T-cell (primary cell): ENCODE results near the gene PRKCQ. TPM values are rescaled to one million over a fixed set of nuclear protein-coding genes. Genes with fewer than 3 reads are reported as not detected.

ENCODE experiments used
- ATAC-seq, 4 experiments: fragments of 200-7000 bp in 3 of 4; fragments of 150-1000 bp in 1 of 4; cut with Tn5 transposase; replicated peaks in 1 of 4; 1 replicate in 3 of 4; 2 replicates in 1 of 4; pipeline ENCODE4 v1.10.0; 2021; ENCODE audit warnings: moderate library complexity in 3 of 4, mild to moderate bottlenecking in 2 of 4, moderate number of reproducible peaks in 1 of 4
- CTCF ChIA-PET, 2 donors: fragments of 300-600 bp; sonication (Branson Sonifier 250); formaldehyde crosslinking; loops; one replicate each; lab custom pipeline; 2022; ENCODE audit warnings: antibody characterized with exemption in 2 of 2; lab: Charles Lee
- POLR2A ChIA-PET, 2 donors: fragments of 300-600 bp; sonication (Branson Sonifier 250); formaldehyde crosslinking; loops; one replicate each; lab custom pipeline; 2022; ENCODE audit warnings: antibody characterized with exemption in 2 of 2; lab: Charles Lee
- DNase-seq, 35 experiments: peaks; one replicate each; pipeline versions ENCODE4 v3.0.0 to v3.0.0-alpha.2; 2013 to 2023
- H3K27ac ChIP-seq: one replicate; pipeline ENCODE4 v1.5.1; 2013; ENCODE audit warnings: low read length
- H3K27me3 ChIP-seq, 2 experiments: replicated peaks in 1 of 2; 1 replicate in 1 of 2; 2 replicates in 1 of 2; pipeline versions ENCODE4 v1.6.1 to v1.7.0; 2013; ENCODE audit warnings: low read length in 1 of 2, mixed read lengths in 1 of 2; ENCODE audit not compliant: control insufficient read depth in 2 of 2, insufficient read depth in 2 of 2; ENCODE audit errors: extremely low read depth in 1 of 2
- H3K36me3 ChIP-seq, 2 donors: 1 replicate in 1 of 2; 2 replicates in 1 of 2; pipeline versions ENCODE4 v1.6.1 to v1.7.0; 2013; ENCODE audit warnings: low read length in 1 of 2; ENCODE audit not compliant: control insufficient read depth in 2 of 2, insufficient read depth in 1 of 2; ENCODE audit errors: extremely low read depth in 1 of 2
- H3K4me1 ChIP-seq, 2 experiments: 1 replicate in 1 of 2; 2 replicates in 1 of 2; pipeline versions ENCODE4 v1.6.1 to v1.7.0; 2013; ENCODE audit warnings: low read length in 2 of 2, mixed read lengths in 1 of 2; ENCODE audit not compliant: insufficient read depth in 2 of 2, control insufficient read depth in 1 of 2; ENCODE audit errors: extremely low read depth in 1 of 2
- H3K4me3 ChIP-seq, 2 donors: 1 replicate in 1 of 2; 2 replicates in 1 of 2; pipeline versions ENCODE4 v1.5.1 to v1.7.0; 2013; ENCODE audit warnings: mild to moderate bottlenecking in 2 of 2, low read length in 1 of 2, moderate library complexity in 1 of 2; ENCODE audit not compliant: control insufficient read depth in 1 of 2; ENCODE audit errors: extremely low read depth in 1 of 2
- H3K9me3 ChIP-seq: 2 replicates; pipeline ENCODE4 v1.7.0; 2013
- H3K27ac Mint-ChIP-seq, 2 donors: one replicate each; pipeline ENCODE4 v1.8.0; 2020 to 2021; ENCODE audit warnings: mild to moderate bottlenecking in 2 of 2, mixed read lengths in 2 of 2
- H3K27me3 Mint-ChIP-seq, 2 donors: one replicate each; pipeline ENCODE4 v1.8.0; 2021 to 2022; ENCODE audit warnings: mixed read lengths in 2 of 2
- H3K36me3 Mint-ChIP-seq: one replicate; pipeline ENCODE4 v1.8.0; 2021; ENCODE audit warnings: mixed read lengths
- H3K4me1 Mint-ChIP-seq, 3 donors: one replicate each; pipeline ENCODE4 v1.8.0; 2020 to 2022; ENCODE audit warnings: mixed read lengths in 3 of 3, mild to moderate bottlenecking in 1 of 3
- H3K4me3 Mint-ChIP-seq, 3 donors: one replicate each; pipeline ENCODE4 v1.8.0; 2020 to 2022; ENCODE audit warnings: mild to moderate bottlenecking in 3 of 3, mixed read lengths in 3 of 3, moderate library complexity in 3 of 3
- H3K9me3 Mint-ChIP-seq, 3 donors: one replicate each; pipeline ENCODE4 v1.8.0; 2020 to 2022; ENCODE audit warnings: mixed read lengths in 3 of 3
- WGBS: methylation state at CpG from one replicate; pipeline ENCODE4 v1.1.5; 2013; ENCODE audit warnings: missing lambda C conversion rate; ENCODE audit not compliant: insufficient coverage; 5-methylcytosine and 5-hydroxymethylcytosine counted together
- total RNA-seq, 35 experiments: library from RNA in 6 of 35; stranded (reverse) in 6 of 35; fragments of 120-200 nt in 1 of 35; gene quantifications; one replicate each; pipeline versions ENCODE4 v1.2.1 to v1.2.4 and lab custom pipeline; 2013 to 2026

The PRKCQ gene
- total RNA-seq, 5 donors from 2014 or later (not counting 1 experiment from before 2014, with no cell fraction given) = 60.3 to 67.4 (median 61.6) TPM

- no peaks in the 10 kb centered on the region for H3K9me3 Mint-ChIP-seq
- no peaks in the 10 kb centered on the region for H3K9me3 ChIP-seq
- peaks cover 17% of the 10 kb centered on the region for H3K36me3 Mint-ChIP-seq
- ChIA-PET CTCF (interaction anchor here (0.7 to 2.9 kb wide), 13 partner anchors 11 to 133 kb away, joined by 3 to 28 read pairs (median 3); no protein-coding TSS in a partner anchor), POLR2A (interaction anchor here (0.5 to 1.3 kb wide), 5 partner anchors 12 to 172 kb away, joined by 3 to 4 read pairs (median 4); no protein-coding TSS in a partner anchor)
- no peaks in the 10 kb centered on the region for H3K27me3 ChIP-seq
- no peaks in the 10 kb centered on the region for H3K27me3 Mint-ChIP-seq
- peak overlapping the region; percentile 88 to 93 for H3K4me3 ChIP-seq
- peak overlapping the region; percentile 88 to 92 (median 91) for H3K4me3 Mint-ChIP-seq
- DNase-seq = peak in 20 of 35 experiments; percentile 28 to 64 (median 46)
- H3K4me1 ChIP-seq = peaks cover 52% of the 10 kb centered on the region in 2 experiments
- peaks cover 0 to 2% of the 10 kb centered on the region in 2 donors for H3K36me3 ChIP-seq
- 0% methylated on average over 7 of the region's 11 CpGs for WGBS
- H3K4me1 Mint-ChIP-seq = peaks cover 61 to 85% (median 64%) of the 10 kb centered on the region in 3 donors
- peak overlapping the region; percentile 82 for H3K27ac ChIP-seq
- peak; percentile 40 to 46 (median 41) for ATAC-seq
- H3K27ac Mint-ChIP-seq = peak overlapping the region; percentile 92 to 96
These were observed 1.8 kb downstream of the PRKCQ start for GRCh38 chr10:6578251-6578771.

- DNase-seq = peak in 1 of 35 experiments; percentile 64
- Histone ChIP-seq H3K4me3 (peak overlapping the region in 1 of 2 donors; percentile 22), H3K9me3 (no peaks in the 10 kb centered on the region), H3K36me3 (peaks cover 0 to 2% of the 10 kb centered on the region in 2 donors), H3K27me3 (no peaks in the 10 kb centered on the region), H3K27ac (peak overlapping the region; percentile 82), H3K4me1 (peaks cover 35 to 48% of the 10 kb centered on the region in 2 experiments)
- ChIA-PET CTCF (interaction anchor here in 1 of 2 donors (2.4 to 2.9 kb wide), 2 partner anchors 25 to 46 kb away, joined by 12 to 28 read pairs; no protein-coding TSS in a partner anchor), POLR2A (interaction anchor here in 1 of 2 donors (1.1 kb wide), 1 partner anchor 66 kb away, joined by 4 read pairs; no protein-coding TSS in a partner anchor)
- no peaks in the 10 kb centered on the region for H3K9me3 Mint-ChIP-seq
- WGBS = 0% methylated on average over 3 of the region's 4 CpGs
- peak overlapping the region; percentile 66 to 78 (median 74) for H3K4me3 Mint-ChIP-seq
- H3K36me3 Mint-ChIP-seq = peaks cover 7% of the 10 kb centered on the region
- H3K27me3 Mint-ChIP-seq = no peaks in the 10 kb centered on the region
- no peak for ATAC-seq
- peak overlapping the region; percentile 80 to 82 for H3K27ac Mint-ChIP-seq
- H3K4me1 Mint-ChIP-seq = peaks cover 62 to 85% (median 65%) of the 10 kb centered on the region in 3 donors
These were observed 3.8 kb downstream of the PRKCQ start for GRCh38 chr10:6576326-6576725.

DNA sequence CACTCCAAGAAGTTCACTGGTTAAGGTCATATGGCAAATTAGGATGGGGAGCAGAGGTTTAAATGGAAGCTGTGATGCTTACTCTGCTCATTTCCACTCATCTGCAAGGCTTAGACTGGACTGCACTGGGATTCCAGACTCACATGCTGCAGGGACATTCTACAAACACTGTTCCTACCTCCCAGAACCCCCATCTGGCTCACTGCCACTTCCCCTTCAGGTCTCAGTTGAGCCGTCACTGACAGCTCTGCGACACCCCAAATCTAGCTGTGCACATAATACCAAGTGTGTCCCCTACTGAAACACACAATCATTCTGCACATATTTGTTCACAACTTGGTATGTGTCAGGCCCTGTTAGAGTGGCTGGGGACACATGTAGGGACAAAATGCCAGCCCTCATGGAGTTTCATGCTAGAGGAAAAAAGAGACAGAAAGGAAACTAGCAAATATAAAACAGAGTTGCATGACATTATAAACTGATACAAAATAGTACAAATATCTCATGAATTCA, 5.4 kb downstream of the PRKCQ start:
- POLR2A ChIA-PET = no interaction called here
- Mint-ChIP-seq H3K27me3 (no peaks in the 10 kb centered on the region), H3K4me3 (peak overlapping the region; percentile 32 to 74 (median 47)), H3K36me3 (peaks cover 19% of the 10 kb centered on the region), H3K27ac (peak overlapping the region; percentile 71 to 82), H3K9me3 (no peaks in the 10 kb centered on the region), H3K4me1 (peaks cover 76 to 94% (median 80%) of the 10 kb centered on the region in 3 donors)
- WGBS = 33% methylated on average over 1 of the region's 2 CpGs
- Histone ChIP-seq H3K27ac (peak overlapping the region; percentile 51), H3K4me1 (peaks cover 36 to 64% of the 10 kb centered on the region in 2 experiments), H3K36me3 (peaks cover 2 to 9% of the 10 kb centered on the region in 2 donors), H3K27me3 (no peaks in the 10 kb centered on the region), H3K4me3 (no peak overlapping the region), H3K9me3 (no peaks in the 10 kb centered on the region)
- ATAC-seq (no peak), DNase-seq (no peak)
- CTCF ChIA-PET = no interaction called here

GRCh38 chr10:6570893-6571292, 9.2 kb downstream of the PRKCQ start:
- Histone ChIP-seq H3K4me3 (no peak overlapping the region), H3K36me3 (peaks cover 2 to 27% of the 10 kb centered on the region in 2 donors), H3K27me3 (no peaks in the 10 kb centered on the region), H3K9me3 (no peaks in the 10 kb centered on the region), H3K27ac (no peak overlapping the region), H3K4me1 (peaks cover 20 to 84% of the 10 kb centered on the region in 2 experiments)
- WGBS = 95% methylated on average over 7 of the region's 11 CpGs
- no peaks in the 10 kb centered on the region for H3K27me3 Mint-ChIP-seq
- CTCF ChIA-PET = no interaction called here
- ATAC-seq (no peak), DNase-seq (no peak)
- H3K9me3 Mint-ChIP-seq = no peaks in the 10 kb centered on the region
- H3K4me3 Mint-ChIP-seq = peak overlapping the region in 1 of 3 donors; percentile 56
- POLR2A ChIA-PET = no interaction called here
- peaks cover 28% of the 10 kb centered on the region for H3K36me3 Mint-ChIP-seq
- H3K27ac Mint-ChIP-seq = peak overlapping the region; percentile 75 to 83
- H3K4me1 Mint-ChIP-seq = peaks cover 95 to 100% (median 96%) of the 10 kb centered on the region in 3 donors

GRCh38 chr10:6569259-6569658, 10.8 kb downstream of the PRKCQ start:
- ChIA-PET POLR2A (no interaction called here), CTCF (interaction anchor here in 1 of 2 donors (0.5 to 0.7 kb wide), 2 partner anchors 10 to 11 kb away, joined by 3 read pairs; no protein-coding TSS in a partner anchor)
- no peak for DNase-seq
- no peak for ATAC-seq
- H3K36me3 Mint-ChIP-seq = peaks cover 21% of the 10 kb centered on the region
- H3K4me1 ChIP-seq = peaks cover 21 to 72% of the 10 kb centered on the region in 2 experiments
- peak overlapping the region; percentile 76 to 78 for H3K27ac Mint-ChIP-seq
- no peaks in the 10 kb centered on the region for H3K27me3 ChIP-seq
- H3K9me3 Mint-ChIP-seq = no peaks in the 10 kb centered on the region
- H3K9me3 ChIP-seq = no peaks in the 10 kb centered on the region
- WGBS = 59% methylated on average over 6 of the region's 7 CpGs
- H3K4me3 Mint-ChIP-seq = peak overlapping the region in 1 of 3 donors; percentile 56
- no peak overlapping the region for H3K4me3 ChIP-seq
- H3K27me3 Mint-ChIP-seq = no peaks in the 10 kb centered on the region
- H3K27ac ChIP-seq = peak overlapping the region; percentile 17
- peaks cover 0 to 27% of the 10 kb centered on the region in 2 donors for H3K36me3 ChIP-seq
- peaks cover 95 to 100% (median 96%) of the 10 kb centered on the region in 3 donors for H3K4me1 Mint-ChIP-seq

DNA sequence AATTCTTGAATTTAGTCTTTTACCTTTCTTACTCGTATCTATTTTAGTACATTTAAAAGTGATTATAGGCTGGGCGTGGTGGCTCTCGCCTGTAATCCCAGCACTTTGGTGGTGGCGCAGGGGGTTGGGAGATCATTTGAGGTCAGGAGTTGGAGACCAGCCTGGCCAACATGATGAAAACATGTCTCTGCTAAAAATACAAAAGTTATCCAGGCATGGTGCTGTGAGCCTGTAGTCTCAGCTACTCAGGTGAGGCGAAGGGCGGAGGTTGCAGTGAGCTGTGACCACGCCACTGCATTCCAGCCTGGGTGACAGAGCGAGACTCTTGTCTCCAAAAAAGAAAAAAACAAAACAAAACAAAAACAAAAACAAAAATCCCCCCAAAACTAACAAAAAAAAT, 12.2 kb downstream of the PRKCQ start:
- DNase-seq (no peak), ATAC-seq (no peak)
- peak overlapping the region; percentile 84 to 86 for H3K27ac Mint-ChIP-seq
- H3K27me3 ChIP-seq = no peaks in the 10 kb centered on the region
- H3K27ac ChIP-seq = no peak overlapping the region
- 85% methylated on average over 3 of the region's 8 CpGs for WGBS
- H3K4me3 Mint-ChIP-seq = no peak overlapping the region
- no peaks in the 10 kb centered on the region for H3K9me3 Mint-ChIP-seq
- peaks cover 21% of the 10 kb centered on the region for H3K36me3 Mint-ChIP-seq
- H3K4me1 ChIP-seq = peaks cover 30 to 73% of the 10 kb centered on the region in 2 experiments
- no peak overlapping the region for H3K4me3 ChIP-seq
- ChIA-PET CTCF (interaction anchor here in 1 of 2 donors (1.0 kb wide), 1 partner anchor 11 kb away, joined by 3 read pairs; no protein-coding TSS in a partner anchor), POLR2A (interaction anchor here (0.5 to 0.7 kb wide), 6 partner anchors 9 to 120 kb away, joined by 3 to 8 read pairs (median 4); no protein-coding TSS in a partner anchor)
- H3K9me3 ChIP-seq = no peaks in the 10 kb centered on the region
- no peaks in the 10 kb centered on the region for H3K27me3 Mint-ChIP-seq
- peaks cover 0 to 27% of the 10 kb centered on the region in 2 donors for H3K36me3 ChIP-seq
- peaks cover 95 to 100% (median 96%) of the 10 kb centered on the region in 3 donors for H3K4me1 Mint-ChIP-seq
